ENCODE results near the gene ISYNA1. TPM values are rescaled to one million over a fixed set of nuclear protein-coding genes. Genes with fewer than 3 reads are reported as not detected.
A peak's percentile ranks its signal among the peaks of the same experiment; 100 is the strongest.

ISYNA1 gene
- total RNA-seq, 1 experiment from 2014 or later, result 236 TPM

DNA sequence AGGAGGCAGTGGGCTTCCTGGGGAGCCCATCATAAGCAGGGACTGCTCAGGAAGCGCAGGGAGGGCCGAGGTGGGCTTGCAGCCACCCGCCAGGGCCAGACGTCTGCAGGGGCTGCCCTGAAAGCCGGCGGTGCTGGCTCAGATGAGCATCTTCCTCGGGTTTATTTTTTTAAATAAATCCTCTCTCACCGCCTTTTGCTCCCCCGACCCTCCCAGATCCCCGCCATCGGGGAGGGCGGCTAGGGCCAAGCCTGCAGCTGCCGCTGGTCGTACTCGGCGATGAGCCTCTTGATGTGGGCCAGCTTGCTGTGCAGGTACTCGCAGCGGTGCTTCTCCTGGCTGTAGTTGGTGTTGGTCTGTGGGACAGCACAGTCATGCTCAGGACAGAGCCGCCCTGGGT is 6.6 kb upstream of the ISYNA1 start (continued):
- TF ChIP-seq FOXK1 (CRISPR knock-in tag; IDR thresholded peaks at IDR 0.05), result no peak
- no peak for TF ChIP-seq PRRX2 (CRISPR knock-in tag; IDR thresholded peaks at IDR 0.05)
- TF ChIP-seq, protein P1, sequence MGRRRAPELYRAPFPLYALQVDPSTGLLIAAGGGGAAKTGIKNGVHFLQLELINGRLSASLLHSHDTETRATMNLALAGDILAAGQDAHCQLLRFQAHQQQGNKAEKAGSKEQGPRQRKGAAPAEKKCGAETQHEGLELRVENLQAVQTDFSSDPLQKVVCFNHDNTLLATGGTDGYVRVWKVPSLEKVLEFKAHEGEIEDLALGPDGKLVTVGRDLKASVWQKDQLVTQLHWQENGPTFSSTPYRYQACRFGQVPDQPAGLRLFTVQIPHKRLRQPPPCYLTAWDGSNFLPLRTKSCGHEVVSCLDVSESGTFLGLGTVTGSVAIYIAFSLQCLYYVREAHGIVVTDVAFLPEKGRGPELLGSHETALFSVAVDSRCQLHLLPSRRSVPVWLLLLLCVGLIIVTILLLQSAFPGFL (CRISPR knock-in tag; IDR thresholded peaks at IDR 0.05; ENCODE audit: borderline replicate concordance), result no peak
- no peak for TF ChIP-seq MXD4 (CRISPR knock-in tag; IDR thresholded peaks at IDR 0.05; ENCODE audit: borderline replicate concordance)

DNA sequence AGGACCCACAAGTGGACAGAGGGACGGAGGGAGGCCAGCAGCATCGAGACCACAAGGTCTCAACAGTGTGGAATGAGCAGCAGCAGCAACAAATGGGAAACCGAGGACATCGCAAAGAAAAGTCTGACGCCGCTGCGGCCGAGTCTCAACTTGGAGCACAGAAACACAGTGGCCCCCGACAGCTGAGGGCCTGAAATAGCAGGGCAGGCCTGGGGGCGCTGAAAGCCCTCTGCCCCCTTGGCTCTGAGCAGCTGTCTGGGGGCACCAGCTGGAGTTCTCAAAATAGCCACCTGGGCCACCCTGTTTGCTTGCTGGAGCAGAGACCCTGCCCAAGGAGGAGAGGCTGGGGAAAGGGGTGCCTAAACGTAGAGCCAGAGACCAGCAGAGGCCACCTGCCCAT is 5.9 kb upstream of the ISYNA1 start:
- ChIA-PET POLR2A (no interaction called here), CTCF (interaction anchor here (0.5 to 1.0 kb wide), 4 partner anchors 12 to 543 kb away, joined by 3 read pairs; no protein-coding TSS in a partner anchor)
- ATAC-seq (no peak), DNase-seq (ENCODE audit: low spot score) (no peak)
- Mint-ChIP-seq H3K27me3 (ENCODE audit: low read depth) (no peaks in the 10 kb centered on the region), H3K9me3 (peaks cover 5% of the 10 kb centered on the region), H3K36me3 (peaks cover 12% of the 10 kb centered on the region), H3K27ac (peak overlapping the region; percentile 15; the same call in 1 of the 2 replicates), H3K4me3 (no peak overlapping the region), H3K4me1 (peaks cover 13% of the 10 kb centered on the region)
- no peak for TF ChIP-seq GRHL2 (CRISPR knock-in tag; IDR thresholded peaks at IDR 0.05; ENCODE audit: insufficient replicate concordance, severe bottlenecking)
- TF ChIP-seq SOX15 (CRISPR knock-in tag; IDR thresholded peaks at IDR 0.05), result no peak
- no peak for TF ChIP-seq NR3C1 (CRISPR knock-in tag; conservative IDR thresholded peaks at IDR 0.05; ENCODE audit: low read depth)
- TF ChIP-seq, protein P2, sequence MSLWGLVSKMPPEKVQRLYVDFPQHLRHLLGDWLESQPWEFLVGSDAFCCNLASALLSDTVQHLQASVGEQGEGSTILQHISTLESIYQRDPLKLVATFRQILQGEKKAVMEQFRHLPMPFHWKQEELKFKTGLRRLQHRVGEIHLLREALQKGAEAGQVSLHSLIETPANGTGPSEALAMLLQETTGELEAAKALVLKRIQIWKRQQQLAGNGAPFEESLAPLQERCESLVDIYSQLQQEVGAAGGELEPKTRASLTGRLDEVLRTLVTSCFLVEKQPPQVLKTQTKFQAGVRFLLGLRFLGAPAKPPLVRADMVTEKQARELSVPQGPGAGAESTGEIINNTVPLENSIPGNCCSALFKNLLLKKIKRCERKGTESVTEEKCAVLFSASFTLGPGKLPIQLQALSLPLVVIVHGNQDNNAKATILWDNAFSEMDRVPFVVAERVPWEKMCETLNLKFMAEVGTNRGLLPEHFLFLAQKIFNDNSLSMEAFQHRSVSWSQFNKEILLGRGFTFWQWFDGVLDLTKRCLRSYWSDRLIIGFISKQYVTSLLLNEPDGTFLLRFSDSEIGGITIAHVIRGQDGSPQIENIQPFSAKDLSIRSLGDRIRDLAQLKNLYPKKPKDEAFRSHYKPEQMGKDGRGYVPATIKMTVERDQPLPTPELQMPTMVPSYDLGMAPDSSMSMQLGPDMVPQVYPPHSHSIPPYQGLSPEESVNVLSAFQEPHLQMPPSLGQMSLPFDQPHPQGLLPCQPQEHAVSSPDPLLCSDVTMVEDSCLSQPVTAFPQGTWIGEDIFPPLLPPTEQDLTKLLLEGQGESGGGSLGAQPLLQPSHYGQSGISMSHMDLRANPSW (CRISPR knock-in tag; conservative IDR thresholded peaks at IDR 0.05; ENCODE audit: low read depth), result no peak
- TF ChIP-seq, protein P3, sequence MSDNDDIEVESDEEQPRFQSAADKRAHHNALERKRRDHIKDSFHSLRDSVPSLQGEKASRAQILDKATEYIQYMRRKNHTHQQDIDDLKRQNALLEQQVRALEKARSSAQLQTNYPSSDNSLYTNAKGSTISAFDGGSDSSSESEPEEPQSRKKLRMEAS (CRISPR knock-in tag; IDR thresholded peaks at IDR 0.05), result no peak
- TF ChIP-seq RORB (CRISPR knock-in tag; IDR thresholded peaks at IDR 0.05), result no peak
- TF ChIP-seq, protein P4, sequence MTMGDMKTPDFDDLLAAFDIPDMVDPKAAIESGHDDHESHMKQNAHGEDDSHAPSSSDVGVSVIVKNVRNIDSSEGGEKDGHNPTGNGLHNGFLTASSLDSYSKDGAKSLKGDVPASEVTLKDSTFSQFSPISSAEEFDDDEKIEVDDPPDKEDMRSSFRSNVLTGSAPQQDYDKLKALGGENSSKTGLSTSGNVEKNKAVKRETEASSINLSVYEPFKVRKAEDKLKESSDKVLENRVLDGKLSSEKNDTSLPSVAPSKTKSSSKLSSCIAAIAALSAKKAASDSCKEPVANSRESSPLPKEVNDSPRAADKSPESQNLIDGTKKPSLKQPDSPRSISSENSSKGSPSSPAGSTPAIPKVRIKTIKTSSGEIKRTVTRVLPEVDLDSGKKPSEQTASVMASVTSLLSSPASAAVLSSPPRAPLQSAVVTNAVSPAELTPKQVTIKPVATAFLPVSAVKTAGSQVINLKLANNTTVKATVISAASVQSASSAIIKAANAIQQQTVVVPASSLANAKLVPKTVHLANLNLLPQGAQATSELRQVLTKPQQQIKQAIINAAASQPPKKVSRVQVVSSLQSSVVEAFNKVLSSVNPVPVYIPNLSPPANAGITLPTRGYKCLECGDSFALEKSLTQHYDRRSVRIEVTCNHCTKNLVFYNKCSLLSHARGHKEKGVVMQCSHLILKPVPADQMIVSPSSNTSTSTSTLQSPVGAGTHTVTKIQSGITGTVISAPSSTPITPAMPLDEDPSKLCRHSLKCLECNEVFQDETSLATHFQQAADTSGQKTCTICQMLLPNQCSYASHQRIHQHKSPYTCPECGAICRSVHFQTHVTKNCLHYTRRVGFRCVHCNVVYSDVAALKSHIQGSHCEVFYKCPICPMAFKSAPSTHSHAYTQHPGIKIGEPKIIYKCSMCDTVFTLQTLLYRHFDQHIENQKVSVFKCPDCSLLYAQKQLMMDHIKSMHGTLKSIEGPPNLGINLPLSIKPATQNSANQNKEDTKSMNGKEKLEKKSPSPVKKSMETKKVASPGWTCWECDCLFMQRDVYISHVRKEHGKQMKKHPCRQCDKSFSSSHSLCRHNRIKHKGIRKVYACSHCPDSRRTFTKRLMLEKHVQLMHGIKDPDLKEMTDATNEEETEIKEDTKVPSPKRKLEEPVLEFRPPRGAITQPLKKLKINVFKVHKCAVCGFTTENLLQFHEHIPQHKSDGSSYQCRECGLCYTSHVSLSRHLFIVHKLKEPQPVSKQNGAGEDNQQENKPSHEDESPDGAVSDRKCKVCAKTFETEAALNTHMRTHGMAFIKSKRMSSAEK (CRISPR knock-in tag; IDR thresholded peaks at IDR 0.05; ENCODE audit: borderline replicate concordance), result no peak
- TF ChIP-seq OVOL2 (CRISPR knock-in tag; IDR thresholded peaks at IDR 0.05; ENCODE audit: borderline replicate concordance), result no peak
- TF ChIP-seq ELF4 (CRISPR knock-in tag; IDR thresholded peaks at IDR 0.05; ENCODE audit: low read depth), result no peak
- no peak for TF ChIP-seq ETV6 (CRISPR knock-in tag; IDR thresholded peaks at IDR 0.05)
- no peak for TF ChIP-seq KAT7 (CRISPR knock-in tag; IDR thresholded peaks at IDR 0.05; ENCODE audit: borderline replicate concordance)
- TF ChIP-seq, protein P5, sequence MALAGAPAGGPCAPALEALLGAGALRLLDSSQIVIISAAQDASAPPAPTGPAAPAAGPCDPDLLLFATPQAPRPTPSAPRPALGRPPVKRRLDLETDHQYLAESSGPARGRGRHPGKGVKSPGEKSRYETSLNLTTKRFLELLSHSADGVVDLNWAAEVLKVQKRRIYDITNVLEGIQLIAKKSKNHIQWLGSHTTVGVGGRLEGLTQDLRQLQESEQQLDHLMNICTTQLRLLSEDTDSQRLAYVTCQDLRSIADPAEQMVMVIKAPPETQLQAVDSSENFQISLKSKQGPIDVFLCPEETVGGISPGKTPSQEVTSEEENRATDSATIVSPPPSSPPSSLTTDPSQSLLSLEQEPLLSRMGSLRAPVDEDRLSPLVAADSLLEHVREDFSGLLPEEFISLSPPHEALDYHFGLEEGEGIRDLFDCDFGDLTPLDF (CRISPR knock-in tag; IDR thresholded peaks at IDR 0.05), result no peak
- no peak for TF ChIP-seq CBFB (CRISPR knock-in tag; IDR thresholded peaks at IDR 0.05; ENCODE audit: low read depth)
- TF ChIP-seq SP1 (CRISPR knock-in tag; conservative IDR thresholded peaks at IDR 0.05), result no peak
- TF ChIP-seq EMX1 (CRISPR knock-in tag; IDR thresholded peaks at IDR 0.05), result no peak
- TF ChIP-seq, protein P6, sequence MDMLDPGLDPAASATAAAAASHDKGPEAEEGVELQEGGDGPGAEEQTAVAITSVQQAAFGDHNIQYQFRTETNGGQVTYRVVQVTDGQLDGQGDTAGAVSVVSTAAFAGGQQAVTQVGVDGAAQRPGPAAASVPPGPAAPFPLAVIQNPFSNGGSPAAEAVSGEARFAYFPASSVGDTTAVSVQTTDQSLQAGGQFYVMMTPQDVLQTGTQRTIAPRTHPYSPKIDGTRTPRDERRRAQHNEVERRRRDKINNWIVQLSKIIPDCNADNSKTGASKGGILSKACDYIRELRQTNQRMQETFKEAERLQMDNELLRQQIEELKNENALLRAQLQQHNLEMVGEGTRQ (CRISPR knock-in tag; IDR thresholded peaks at IDR 0.05), result no peak
- TF ChIP-seq CREM (CRISPR knock-in tag; IDR thresholded peaks at IDR 0.05), result no peak
- TF ChIP-seq, protein P1 (CRISPR knock-in tag; IDR thresholded peaks at IDR 0.05; ENCODE audit: borderline replicate concordance), result no peak

Data from WTC11 (cell line).